Testis (tissue), 2 donors: Measurements from ENCODE around the gene TSC22D4.

ENCODE experiments used
- CTCF ChIP-seq, 3 experiments: fragments of 450-650 bp in 2 of 3; fragments of 200-600 bp in 1 of 3; sonication (generic) in 1 of 3; IDR thresholded peaks; one replicate each; pipeline ENCODE4 v1.5.1; 2016 to 2019; ENCODE audit warnings: antibody characterized with exemption in 3 of 3, mild to moderate bottlenecking in 2 of 3, moderate library complexity in 1 of 3
- POLR2A ChIP-seq: fragments of 450-650 bp; IDR thresholded peaks from one replicate; pipeline ENCODE4 v1.6.1; 2017; ENCODE audit warnings: antibody characterized with exemption, mild to moderate bottlenecking, moderate library complexity

- TF ChIP-seq CTCF (IDR thresholded peaks at IDR 0.05) (no peak), POLR2A (no peak)
Measured at GRCh38 chr7:100477871-100478267, 1.1 kb downstream of the TSC22D4 start.
